HEK293 (cell line): ENCODE measurements around the gene RHOT1.
"Not testable (repeated sequence)": the region's sequence is repeated elsewhere in the genome, so short reads cannot be mapped to it uniquely, and the experiment has no call there.

Experiments
- CTCF ChIP-seq: fragments of 450-650 bp; formaldehyde crosslinking; IDR thresholded peaks from 2 replicates; pipeline ENCODE4 v1.5.1; 2016; ENCODE audit warnings: missing biosample characterization, missing genetic modification characterization
- HOXA7 ChIP-seq: sonication (generic); formaldehyde crosslinking; IDR thresholded peaks from 2 replicates; pipeline ENCODE4 v1.8.1; 2022; ENCODE audit warnings: missing genetic modification reagents, borderline replicate concordance
- WT1 ChIP-seq: fragments of 450-650 bp; formaldehyde crosslinking; IDR thresholded peaks from 2 replicates; pipeline ENCODE4 v1.5.1; 2016; ENCODE audit warnings: missing biosample characterization, missing genetic modification characterization
- ZBTB21 ChIP-seq: fragments of 450-650 bp; formaldehyde crosslinking; IDR thresholded peaks from 2 replicates; pipeline ENCODE4 v1.5.1; 2017; ENCODE audit warnings: missing biosample characterization, missing genetic modification characterization
- ZNF184 ChIP-seq: fragments of 450-650 bp; IDR thresholded peaks from 2 replicates; pipeline ENCODE4 v1.5.1; 2018; ENCODE audit warnings: missing biosample characterization, mild to moderate bottlenecking, missing genetic modification characterization
- ZNF600 ChIP-seq: fragments of 450-650 bp; formaldehyde crosslinking; IDR thresholded peaks from 2 replicates; pipeline ENCODE4 v1.5.1; 2016; ENCODE audit warnings: missing biosample characterization, missing genetic modification characterization
- ZNF639 ChIP-seq: fragments of 450-650 bp; formaldehyde crosslinking; IDR thresholded peaks from 2 replicates; pipeline ENCODE4 v1.5.1; 2016; ENCODE audit warnings: missing biosample characterization, missing genetic modification characterization
- ZNF654 ChIP-seq: fragments of 450-650 bp; formaldehyde crosslinking; IDR thresholded peaks from 2 replicates; pipeline ENCODE4 v1.5.1; 2016; ENCODE audit warnings: low read depth, missing biosample characterization, missing genetic modification characterization
- ZNF704 ChIP-seq: fragments of 450-650 bp; formaldehyde crosslinking; IDR thresholded peaks from 2 replicates; pipeline ENCODE4 v1.5.1; 2016; ENCODE audit warnings: missing biosample characterization, missing genetic modification characterization
- ZNF707 ChIP-seq: fragments of 450-650 bp; formaldehyde crosslinking; IDR thresholded peaks from 2 replicates; pipeline ENCODE4 v1.5.1; 2016; ENCODE audit warnings: missing biosample characterization, missing genetic modification characterization
- ZNF747 ChIP-seq: fragments of 450-650 bp; formaldehyde crosslinking; IDR thresholded peaks from 2 replicates; pipeline ENCODE4 v1.5.1; 2016; ENCODE audit warnings: missing biosample characterization, missing genetic modification characterization
- ZSCAN5A ChIP-seq: fragments of 450-650 bp; formaldehyde crosslinking; IDR thresholded peaks from 2 replicates; pipeline ENCODE4 v1.5.1; 2016; ENCODE audit warnings: missing biosample characterization, missing genetic modification characterization

- not testable (repeated sequence) for TF ChIP-seq ZBTB21 (tag by site-specific recombination); HOXA7 (CRISPR knock-in tag); CTCF (tag by site-specific recombination); ZNF639 (tag by site-specific recombination); WT1; ZNF704 (tag by site-specific recombination); ZNF654; ZSCAN5A (tag by site-specific recombination); ZNF707 (tag by site-specific recombination); ZNF747; ZNF184 (tag by site-specific recombination); ZNF600
These were observed 36.4 kb downstream of the RHOT1 start for GRCh38 chr17:32178679-32179078.
